Subcutaneous adipose tissue (tissue), 4 donors: Measurements from ENCODE around the gene TGFBR3L. TPM values are rescaled to one million over a fixed set of nuclear protein-coding genes. Genes with fewer than 3 reads are reported as not detected.

Source experiments
- total RNA-seq, 4 donors: library from RNA; depleted of rRNA; stranded (reverse); fragments of >200 nt; gene quantifications; one replicate each; pipeline ENCODE4 v1.1.0, GENCODE V29; 2016
- TF ChIP-seq, protein P1 (sequence below): fragments of 450-650 bp; IDR thresholded peaks from one replicate; pipeline ENCODE4 v1.5.1; 2016; ENCODE audit warnings: low read depth, mild to moderate bottlenecking, control low read depth, antibody characterized with exemption, moderate library complexity

TGFBR3L gene
- total RNA-seq, 4 donors from 2014 or later = not detected

DNA sequence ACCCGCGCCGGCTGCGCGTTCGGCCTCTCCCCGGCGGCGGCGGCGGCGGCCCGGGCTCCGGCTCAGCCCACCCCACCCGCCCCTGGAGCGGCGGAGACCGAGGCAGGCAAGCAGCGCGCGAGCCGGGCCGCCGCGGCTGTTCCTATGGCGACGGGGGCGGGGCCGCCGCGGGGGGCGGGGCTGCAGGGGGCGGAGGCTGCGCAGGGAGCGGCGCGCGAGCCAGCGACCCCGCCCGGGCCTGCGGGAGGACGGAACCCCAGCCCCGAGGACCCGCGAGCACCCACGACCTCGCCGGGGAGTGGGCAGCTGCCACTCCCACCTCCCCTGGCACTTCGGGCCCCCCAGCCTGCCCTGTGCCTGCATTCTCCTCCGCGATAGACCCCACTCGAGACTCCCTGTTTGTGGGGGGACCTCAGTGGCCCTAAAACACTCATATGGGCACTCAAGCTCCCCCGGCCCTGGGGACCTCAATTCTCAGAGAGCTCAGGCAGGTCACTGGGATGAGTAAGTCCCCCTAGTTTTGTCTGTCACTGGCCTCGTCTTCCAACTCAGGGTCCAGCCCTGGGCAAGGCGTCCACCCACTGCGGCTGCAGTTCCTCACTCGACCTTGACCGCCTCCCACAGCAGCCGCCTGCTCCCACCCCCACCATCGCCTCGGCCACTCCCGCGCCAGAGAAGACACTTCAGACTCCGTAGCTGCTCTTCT, 11.5 kb downstream of the TGFBR3L start, which contains the start of gene CTXN1:
Gene CTXN1, minus strand, starts transcription at position 115 of the 706 bp plus-strand sequence. CDS start 597 bp downstream, outside the sequence.
- TF ChIP-seq, protein P1, sequence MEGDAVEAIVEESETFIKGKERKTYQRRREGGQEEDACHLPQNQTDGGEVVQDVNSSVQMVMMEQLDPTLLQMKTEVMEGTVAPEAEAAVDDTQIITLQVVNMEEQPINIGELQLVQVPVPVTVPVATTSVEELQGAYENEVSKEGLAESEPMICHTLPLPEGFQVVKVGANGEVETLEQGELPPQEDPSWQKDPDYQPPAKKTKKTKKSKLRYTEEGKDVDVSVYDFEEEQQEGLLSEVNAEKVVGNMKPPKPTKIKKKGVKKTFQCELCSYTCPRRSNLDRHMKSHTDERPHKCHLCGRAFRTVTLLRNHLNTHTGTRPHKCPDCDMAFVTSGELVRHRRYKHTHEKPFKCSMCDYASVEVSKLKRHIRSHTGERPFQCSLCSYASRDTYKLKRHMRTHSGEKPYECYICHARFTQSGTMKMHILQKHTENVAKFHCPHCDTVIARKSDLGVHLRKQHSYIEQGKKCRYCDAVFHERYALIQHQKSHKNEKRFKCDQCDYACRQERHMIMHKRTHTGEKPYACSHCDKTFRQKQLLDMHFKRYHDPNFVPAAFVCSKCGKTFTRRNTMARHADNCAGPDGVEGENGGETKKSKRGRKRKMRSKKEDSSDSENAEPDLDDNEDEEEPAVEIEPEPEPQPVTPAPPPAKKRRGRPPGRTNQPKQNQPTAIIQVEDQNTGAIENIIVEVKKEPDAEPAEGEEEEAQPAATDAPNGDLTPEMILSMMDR = no peak

DNA sequence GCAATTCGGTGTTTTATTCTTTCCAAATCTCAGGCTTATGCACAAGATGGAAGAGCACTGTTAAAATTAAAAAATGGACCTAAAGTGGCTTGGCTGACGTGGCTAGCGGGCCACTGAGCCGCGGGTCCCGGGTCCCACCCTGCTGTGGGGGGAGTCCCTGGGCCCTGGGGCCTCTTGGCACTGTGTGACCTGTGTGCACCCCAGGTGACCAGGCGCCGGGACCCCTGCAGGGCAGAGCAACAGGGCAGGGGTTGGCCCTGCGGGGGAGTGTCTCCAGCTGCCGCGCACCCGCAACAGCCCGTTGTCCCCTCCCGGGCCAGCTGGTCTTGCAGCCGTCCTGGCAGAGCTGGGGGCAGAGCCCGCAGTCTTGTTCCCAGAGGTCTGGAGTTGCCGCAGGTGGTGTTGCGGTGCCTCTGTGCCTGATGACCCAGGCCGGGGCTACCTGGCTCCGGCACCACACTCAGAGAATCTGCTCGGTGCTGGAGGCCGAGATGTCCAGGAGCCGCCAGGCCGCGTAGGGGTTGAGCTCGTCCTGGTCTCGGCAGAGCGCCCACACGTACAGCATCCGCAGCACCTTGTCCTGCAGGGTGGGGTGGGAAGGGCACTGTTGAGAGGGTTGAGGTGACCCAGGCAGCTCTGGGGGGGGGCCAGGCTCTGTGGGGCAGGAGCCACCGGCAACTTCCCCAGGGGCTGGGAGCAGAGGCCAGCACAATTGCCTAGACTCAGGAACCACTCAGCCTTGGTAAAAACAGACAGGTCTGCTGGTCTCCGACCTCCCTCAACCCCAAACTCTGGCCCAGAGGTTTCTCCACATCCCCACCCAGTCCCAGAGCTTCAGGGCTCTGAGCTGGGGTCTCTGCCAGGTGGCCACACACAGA, 12.3 kb downstream of the TGFBR3L start:
- TF ChIP-seq, protein P1 = no peak

DNA sequence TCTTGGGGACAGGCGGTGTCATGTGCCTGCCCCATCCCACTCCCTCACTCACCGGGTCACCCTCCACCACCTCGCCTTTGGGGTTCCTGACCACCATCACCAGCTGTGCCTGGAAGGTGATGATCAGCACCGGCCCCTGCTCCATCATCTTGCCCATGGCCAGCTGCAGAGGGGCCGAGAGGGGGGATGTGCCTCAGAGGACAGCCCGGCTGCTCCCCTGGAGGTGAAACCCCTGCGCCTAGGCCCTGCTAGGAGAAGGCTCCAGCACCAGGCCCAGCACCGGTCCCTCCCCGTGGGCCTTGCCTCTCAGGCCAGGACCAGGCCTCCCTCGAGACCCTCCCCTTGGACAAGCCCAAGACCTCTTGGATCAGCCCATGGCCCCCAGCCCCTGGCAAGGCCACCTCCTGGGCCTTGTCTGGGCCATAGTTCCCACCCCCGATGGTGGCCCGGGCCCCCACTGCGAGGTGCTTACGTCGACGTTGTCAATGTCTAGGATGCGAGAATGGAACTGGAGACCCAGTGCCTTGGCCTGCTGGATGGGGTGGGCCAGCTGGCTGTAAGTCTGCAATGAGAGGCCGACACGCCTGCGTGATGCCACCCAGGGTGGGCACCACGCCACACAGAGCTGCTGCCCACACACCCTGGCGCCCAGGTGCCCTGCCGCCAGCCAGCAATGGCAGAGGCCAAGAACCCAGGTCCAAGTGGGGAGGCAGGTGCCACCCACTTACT, 13.1 kb downstream of the TGFBR3L start:
- TF ChIP-seq, protein P1 = no peak

DNA sequence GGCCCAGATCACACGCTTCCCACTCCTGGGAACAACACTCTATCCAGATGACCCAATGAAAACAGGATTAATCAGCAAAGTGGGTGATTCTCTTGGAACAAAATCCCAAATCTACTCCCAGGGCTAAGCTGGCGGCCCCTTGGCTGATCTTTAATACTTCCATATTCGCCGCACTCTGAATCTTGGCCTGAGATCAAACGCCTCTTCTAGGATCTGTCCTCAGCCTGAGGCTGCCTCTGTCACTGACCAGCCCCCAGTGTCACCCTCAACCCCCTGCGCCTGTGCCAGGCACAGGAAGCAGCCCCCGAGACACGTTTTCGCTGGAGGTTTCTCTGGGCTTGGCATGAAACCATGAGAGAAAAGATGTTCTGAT, 13.7 kb downstream of the TGFBR3L start:
- TF ChIP-seq, protein P1 = no peak

DNA sequence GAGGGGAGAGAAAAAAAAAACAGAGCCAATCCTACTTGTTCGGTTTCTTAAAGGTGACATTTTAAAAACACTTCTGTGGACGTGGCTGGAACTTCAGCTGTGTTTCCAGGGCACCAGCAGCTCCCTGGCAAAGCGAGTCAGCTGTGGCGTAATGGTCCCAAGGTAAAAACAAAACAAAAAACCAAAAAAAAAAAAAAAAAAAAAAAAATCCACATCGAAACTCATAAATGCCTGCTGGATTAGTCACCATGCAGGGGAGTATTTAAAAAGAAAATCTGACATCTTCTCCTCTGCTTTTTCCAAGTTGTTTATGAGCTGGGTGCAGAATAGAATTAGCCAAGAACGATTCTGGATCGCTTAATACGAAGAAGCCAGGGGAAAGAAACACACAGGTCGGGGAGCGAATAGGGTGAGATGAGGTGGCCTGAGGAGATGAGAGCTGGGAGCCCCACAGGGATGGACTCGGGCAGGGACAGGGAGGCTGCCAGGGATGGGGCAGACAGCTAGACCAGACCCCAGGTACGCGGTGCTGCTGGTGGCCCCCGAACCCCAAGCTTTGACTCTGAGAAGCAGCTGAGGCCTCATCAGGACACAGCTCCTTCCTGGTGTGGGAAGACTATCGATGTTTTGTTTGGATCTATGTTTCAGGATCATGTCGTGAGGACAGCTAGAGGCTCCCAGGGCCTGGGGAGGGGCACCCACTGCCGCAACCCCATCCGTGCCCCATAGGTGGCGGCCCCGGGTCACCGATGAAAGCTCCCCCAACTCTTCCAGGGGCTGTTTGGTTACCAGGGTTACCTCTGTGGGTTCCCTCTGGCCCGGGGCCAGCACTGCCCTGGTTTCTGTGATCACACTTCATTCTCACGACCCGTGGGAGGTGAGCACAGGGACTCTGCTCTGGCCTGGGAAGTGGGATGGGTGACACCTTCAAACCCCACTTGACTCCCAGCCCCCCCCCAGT, 14.4 kb downstream of the TGFBR3L start:
- TF ChIP-seq, protein P1 = no peak

DNA sequence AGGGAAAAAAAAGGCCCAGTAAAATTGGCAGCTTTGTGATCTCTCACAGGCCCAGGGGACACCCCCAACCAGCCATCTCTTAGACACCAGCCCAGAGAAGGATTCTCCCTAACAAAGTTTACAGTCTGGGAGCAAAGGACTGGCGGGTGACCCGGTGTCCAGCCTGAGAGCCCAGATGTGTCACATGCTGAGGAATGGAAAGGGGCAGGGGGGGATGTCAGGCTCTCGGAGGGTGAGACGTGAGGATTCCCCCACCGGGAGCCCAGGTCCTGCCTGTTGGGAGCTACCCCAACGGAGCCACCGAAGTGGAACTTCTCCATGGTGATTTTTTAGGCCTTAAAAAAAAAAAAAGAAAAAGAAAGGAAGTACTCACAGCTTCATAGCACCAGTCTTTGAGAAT, 16.1 kb downstream of the TGFBR3L start:
- TF ChIP-seq, protein P1 = no peak
